ENCODE measurements around the gene GUCA2A.

GUCA2A gene

DNA sequence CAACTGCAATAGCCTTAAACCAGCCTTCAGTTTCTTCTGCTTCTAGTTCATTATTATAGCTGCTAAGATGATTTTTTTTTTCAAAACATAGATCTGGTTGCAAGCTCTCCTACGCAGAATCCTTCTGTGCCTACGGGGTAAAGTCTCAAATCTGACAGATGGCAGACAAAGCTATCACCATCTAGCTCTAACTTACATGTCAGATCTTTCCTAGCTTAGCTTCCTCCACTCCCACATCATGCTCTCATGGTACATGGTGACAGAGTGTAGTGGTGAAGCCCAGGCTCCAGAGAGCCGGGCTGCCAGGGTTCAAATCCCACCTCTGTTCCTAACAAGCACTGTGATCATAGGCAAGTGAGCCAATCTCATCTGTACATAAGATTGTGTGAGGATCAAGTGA, 35.6 kb downstream of the GUCA2A start:
- DNase-seq: no peak

DNA sequence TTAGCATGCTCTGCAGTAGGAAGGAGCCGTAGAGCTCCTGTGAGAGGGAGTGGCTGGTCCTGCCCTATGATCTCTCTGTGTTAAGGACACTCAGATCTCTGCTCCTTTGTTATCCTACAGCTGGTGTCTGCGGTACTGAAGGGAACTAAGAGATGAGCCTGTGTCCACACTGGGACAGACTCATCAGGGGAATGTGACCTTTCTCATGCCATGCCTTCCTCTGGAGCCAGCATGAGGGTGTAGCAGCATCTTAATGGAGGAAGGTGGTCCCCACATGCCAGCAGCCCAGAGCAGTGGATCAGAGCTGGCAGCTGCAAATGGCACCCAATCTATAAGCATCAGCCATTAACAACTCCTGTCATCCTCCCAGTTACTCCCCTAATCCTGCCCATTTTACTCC, 36.0 kb downstream of the GUCA2A start:
- no peak for DNase-seq

DNA sequence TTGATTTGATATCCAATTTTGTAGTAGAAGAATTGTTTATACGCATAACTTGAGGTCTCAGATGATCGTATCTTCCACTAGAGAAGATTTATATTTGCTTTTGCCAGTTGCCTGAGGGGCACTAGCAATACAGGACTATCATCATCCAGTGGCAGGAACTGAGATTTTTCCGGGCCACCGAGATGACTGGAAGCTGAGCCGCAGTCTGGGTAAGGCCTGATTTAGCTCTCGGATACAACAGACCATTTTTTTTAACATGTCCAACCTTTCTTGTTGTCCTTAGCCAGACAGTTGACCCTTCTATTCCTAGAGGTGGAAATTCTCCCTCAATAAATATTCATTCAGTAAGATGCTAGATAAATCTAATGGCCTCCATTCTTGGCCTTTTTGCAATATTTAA, 36.8 kb downstream of the GUCA2A start:
- no peak for DNase-seq

DNA sequence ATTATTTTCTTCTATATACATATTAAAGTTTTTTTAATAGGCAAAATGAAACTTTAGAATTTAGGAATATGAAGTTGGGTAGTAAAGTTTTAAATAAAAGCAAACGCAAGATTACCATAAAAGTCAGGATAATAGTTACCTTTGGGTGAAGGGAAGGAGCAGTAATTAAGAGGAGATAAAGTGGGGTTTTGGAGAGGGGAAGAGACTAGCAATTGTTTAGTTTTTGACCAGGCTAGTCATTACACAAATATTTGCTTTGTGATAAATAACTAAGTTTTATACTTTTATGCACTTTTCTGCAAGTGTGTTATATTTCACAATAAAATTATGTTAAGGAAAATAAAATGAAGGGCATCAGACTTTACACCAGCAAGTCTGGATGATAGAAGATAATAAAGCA, 39.0 kb downstream of the GUCA2A start:
- DNase-seq: no peak

DNA sequence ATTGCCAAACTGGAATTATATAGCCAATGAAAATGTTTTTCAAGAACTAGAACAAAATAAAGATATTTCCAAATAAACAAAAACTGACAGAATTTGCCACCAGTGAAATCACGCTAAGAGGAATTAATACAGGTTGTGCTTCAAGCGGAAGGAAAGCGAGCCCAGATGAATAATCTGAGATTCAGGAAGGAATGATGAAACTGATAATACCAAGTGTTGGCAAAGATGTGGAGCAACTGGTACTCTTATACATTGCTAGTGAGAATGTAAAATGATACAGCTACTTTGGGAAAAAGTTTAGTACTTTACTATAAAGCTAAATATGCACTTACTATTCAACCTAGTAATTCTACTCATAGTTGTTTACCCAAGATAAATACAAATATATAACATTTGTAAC, 42.1 kb downstream of the GUCA2A start:
- no peak for DNase-seq

DNA sequence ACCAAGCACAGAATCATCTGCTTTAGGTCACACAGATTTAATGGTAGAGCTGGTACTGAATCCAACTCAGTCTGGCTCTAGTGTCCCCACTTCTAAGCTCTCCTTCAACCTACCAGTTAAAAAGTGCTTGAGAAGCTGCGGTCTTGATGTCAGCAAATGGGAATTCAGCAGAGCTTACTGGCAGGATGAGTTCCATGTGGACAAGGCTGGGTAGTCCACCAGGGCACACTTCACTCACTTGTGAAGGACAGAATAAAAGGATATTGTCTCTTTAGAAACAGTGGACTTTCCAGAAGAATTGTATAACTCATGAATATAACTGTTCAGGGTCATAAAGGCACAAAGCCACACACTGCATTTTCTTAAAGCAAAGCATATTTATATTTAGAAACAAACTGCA, 46.4 kb downstream of the GUCA2A start:
- no peak for DNase-seq

DNA sequence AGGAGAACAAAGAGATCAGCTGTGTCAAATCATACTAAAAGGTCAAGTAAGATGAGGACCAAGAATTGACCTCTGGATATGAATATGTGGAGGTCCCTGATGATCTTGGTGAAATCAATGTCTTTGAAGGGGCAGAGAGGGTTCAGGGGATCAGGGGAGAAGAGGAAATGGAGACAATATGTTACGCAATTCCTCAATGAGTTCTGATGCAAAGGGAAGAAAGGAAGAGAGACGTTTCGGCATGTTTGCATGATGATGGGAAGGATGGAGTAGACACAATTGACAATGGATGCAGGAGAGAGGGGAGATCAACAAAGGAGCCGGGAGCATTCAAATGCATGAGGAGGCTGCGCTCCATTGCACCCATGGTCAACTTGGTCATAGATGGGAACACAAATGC, 47.3 kb downstream of the GUCA2A start:
- no peak for DNase-seq

DNA sequence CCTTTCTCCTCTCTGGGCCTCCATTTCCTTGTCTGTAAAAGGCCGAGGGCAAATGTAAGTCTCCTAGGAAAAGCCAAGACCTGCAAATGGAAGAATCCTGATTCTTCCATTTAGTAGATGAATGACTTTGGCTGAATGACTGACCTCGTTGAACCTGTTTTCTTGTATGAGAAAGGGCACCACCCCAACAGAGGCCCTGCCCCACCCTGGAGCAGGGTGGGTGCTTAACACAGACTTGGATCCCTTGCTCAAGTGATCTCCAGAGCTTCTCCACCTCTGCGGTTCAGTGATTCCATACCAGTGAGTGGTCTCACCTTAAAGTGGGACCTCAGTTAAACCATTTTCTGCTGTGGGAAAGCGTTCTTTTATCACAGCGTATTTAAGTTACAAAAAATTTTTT, 50.3 kb downstream of the GUCA2A start:
- no peak for DNase-seq
